HG02943 (cell line): Measurements from ENCODE around the gene CIAO2A.
"Not testable (repeated sequence)": the region's sequence is repeated elsewhere in the genome, so short reads cannot be mapped to it uniquely, and the experiment has no call there.

Experiments
- ATAC-seq: cut with Tn5 transposase; IDR thresholded peaks from one replicate; pipeline ENCODE4 v1.9.1; 2021; ENCODE audit warnings: mild to moderate bottlenecking, low read depth, moderate library complexity; ENCODE audit not compliant: unreplicated experiment

The CIAO2A gene

GRCh38 chr15:64112073-64112772 is 18.6 kb upstream of the CIAO2A start:
- no peak for ATAC-seq

- no peak for ATAC-seq
Observed at GRCh38 chr15:64111679-64112050, 18.0 kb upstream of the CIAO2A start.

GRCh38 chr15:64110950-64111678 is 17.5 kb upstream of the CIAO2A start:
- ATAC-seq = no peak

GRCh38 chr15:64110108-64110701 is 16.6 kb upstream of the CIAO2A start:
- ATAC-seq = not testable (repeated sequence)

- no peak for ATAC-seq
Observed at GRCh38 chr15:64107337-64107736, 13.7 kb upstream of the CIAO2A start.

GRCh38 chr15:64105113-64105704 is 11.6 kb upstream of the CIAO2A start:
- no peak for ATAC-seq

- ATAC-seq = no peak
Observed at GRCh38 chr15:64102497-64102896, 8.9 kb upstream of the CIAO2A start.

- ATAC-seq = no peak
Observed at GRCh38 chr15:64100958-64101357, 7.3 kb upstream of the CIAO2A start.

- ATAC-seq = no peak
Observed at GRCh38 chr15:64099379-64099778, 5.7 kb upstream of the CIAO2A start.

- ATAC-seq = no peak
Observed at GRCh38 chr15:64096668-64097384, 3.2 kb upstream of the CIAO2A start.

GRCh38 chr15:64095795-64096667 is 2.4 kb upstream of the CIAO2A start, which contains the start of gene SNX1:
SNX1 (plus strand) TSS chr15:64095982; CDS start chr15:64096014, 32 bp downstream.
- peak; percentile 44 for ATAC-seq

- no peak for ATAC-seq
Observed at GRCh38 chr15:64095431-64095794, 1.8 kb upstream of the CIAO2A start.

GRCh38 chr15:64092864-64093626 is 593 bp downstream of the CIAO2A start:
- peak; percentile 13 for ATAC-seq

- no peak for ATAC-seq
Observed at GRCh38 chr15:64092075-64092820, 1.4 kb downstream of the CIAO2A start.

- ATAC-seq = no peak
Observed at GRCh38 chr15:64090527-64090926, 3.1 kb downstream of the CIAO2A start.

GRCh38 chr15:64089543-64090280 is 3.9 kb downstream of the CIAO2A start:
- no peak for ATAC-seq

- no peak for ATAC-seq
Observed at GRCh38 chr15:64082757-64083156, 10.9 kb downstream of the CIAO2A start.

GRCh38 chr15:64073496-64073895 is 20.1 kb downstream of the CIAO2A start:
- ATAC-seq = not testable (repeated sequence)
